Small intestine (tissue), 7 donors: ENCODE measurements around the gene CTNNA3. TPM values are rescaled to one million over a fixed set of nuclear protein-coding genes. Genes with fewer than 3 reads are reported as not detected.

Experiments used
- DNase-seq, 2 donors: peaks; one replicate each; pipeline versions ENCODE4 v3.0.0 to v3.0.0-alpha.2; 2013
- FAIRE-seq: peaks from 2 replicates; lab custom pipeline; 2012; peaks lifted over from hg19 to GRCh38; lab: Jason Lieb, UNC
- H3K27ac ChIP-seq, 3 donors: one replicate each; pipeline ENCODE4 v1.5.1; 2013; ENCODE audit warnings: low read length in 2 of 3, mild to moderate bottlenecking in 2 of 3, control low read depth in 1 of 3, inconsistent platforms in 1 of 3, low read depth in 1 of 3, moderate library complexity in 1 of 3
- H3K27me3 ChIP-seq, 3 donors: one replicate each; pipeline ENCODE4 v1.6.1; 2013; ENCODE audit warnings: low read length in 3 of 3, inconsistent platforms in 1 of 3; ENCODE audit not compliant: control insufficient read depth in 3 of 3, insufficient read depth in 3 of 3
- H3K36me3 ChIP-seq, 3 donors: one replicate each; pipeline ENCODE4 v1.6.1; 2013; ENCODE audit warnings: low read length in 3 of 3, inconsistent platforms in 1 of 3, low read depth in 1 of 3, mild to moderate bottlenecking in 1 of 3, moderate library complexity in 1 of 3; ENCODE audit not compliant: control insufficient read depth in 3 of 3, insufficient read depth in 2 of 3
- H3K4me1 ChIP-seq, 3 donors: one replicate each; pipeline ENCODE4 v1.6.1; 2013; ENCODE audit warnings: low read length in 2 of 3, inconsistent platforms in 1 of 3, low read depth in 1 of 3, mild to moderate bottlenecking in 1 of 3, moderate library complexity in 1 of 3; ENCODE audit not compliant: control insufficient read depth in 3 of 3, insufficient read depth in 2 of 3
- H3K4me3 ChIP-seq, 3 donors: one replicate each; pipeline ENCODE4 v1.5.1; 2013; ENCODE audit warnings: low read length in 3 of 3, control low read depth in 1 of 3, inconsistent platforms in 1 of 3, low read depth in 1 of 3, mild to moderate bottlenecking in 1 of 3, moderate library complexity in 1 of 3
- H3K9me3 ChIP-seq, 2 donors: one replicate each; pipeline ENCODE4 v1.6.1; 2013; ENCODE audit warnings: low read depth in 1 of 2, low read length in 1 of 2; ENCODE audit not compliant: control insufficient read depth in 2 of 2, insufficient read depth in 1 of 2
- WGBS, 3 donors: extraction: QIAGEN DNeasy Blood & Tissue Kit; methylation state at CpG; one replicate each; pipeline ENCODE4 v1.1.7; 2013; 5-methylcytosine and 5-hydroxymethylcytosine counted together
- polyA plus RNA-seq, 4 donors: library from polyadenylated mRNA; stranded (reverse) in 3 of 4; unstranded in 1 of 4; fragments of 200-250 nt in 3 of 4; fragments of 120-200 nt in 1 of 4; gene quantifications; one replicate each; pipeline versions ENCODE4 v1.2.1 to v1.2.3, GENCODE V29; 2013
- donor health status: healthy with polysubstance abuse.
- donor health status: control.
- donor health status: control.
- donor health status: Bipolar disorder and iron deficiency.
- donor health status: healthy.

The CTNNA3 gene
- polyA plus RNA-seq, 4 donors: 0.24 to 0.38 TPM; not detected in 2

- DNase-seq: no peak
- Histone ChIP-seq H3K4me1 (no peaks in the 10 kb centered on the region), H3K4me3 (no peak overlapping the region), H3K27ac (no peak overlapping the region), H3K27me3 (no peaks in the 10 kb centered on the region), H3K9me3 (no peaks in the 10 kb centered on the region), H3K36me3 (no peaks in the 10 kb centered on the region)
- no peak for FAIRE-seq
- WGBS, 3 donors: 66 to 77% (median 74%) methylated on average over 4 of the region's 4 CpGs
Measured at GRCh38 chr10:66214721-66215404, 1481.1 kb downstream of the CTNNA3 start.

- Histone ChIP-seq H3K27me3 (no peaks in the 10 kb centered on the region), H3K4me3 (no peak overlapping the region), H3K36me3 (no peaks in the 10 kb centered on the region), H3K9me3 (no peaks in the 10 kb centered on the region), H3K27ac (no peak overlapping the region), H3K4me1 (no peaks in the 10 kb centered on the region)
- FAIRE-seq: no peak
- DNase-seq: no peak
Measured at GRCh38 chr10:66209025-66209424, 1487.0 kb downstream of the CTNNA3 start.

GRCh38 chr10:66204838-66205237, 1491.2 kb downstream of the CTNNA3 start:
- no peak overlapping the region for H3K27ac ChIP-seq
- H3K4me1 ChIP-seq: no peaks in the 10 kb centered on the region
- H3K4me3 ChIP-seq: no peak overlapping the region
- DNase-seq: no peak
- H3K9me3 ChIP-seq: no peaks in the 10 kb centered on the region
- no peaks in the 10 kb centered on the region for H3K36me3 ChIP-seq
- FAIRE-seq: no peak
- H3K27me3 ChIP-seq: no peaks in the 10 kb centered on the region

- DNase-seq (no peak), FAIRE-seq (no peak)
- Histone ChIP-seq H3K9me3 (no peaks in the 10 kb centered on the region), H3K4me1 (no peaks in the 10 kb centered on the region), H3K4me3 (no peak overlapping the region), H3K27ac (no peak overlapping the region), H3K27me3 (no peaks in the 10 kb centered on the region), H3K36me3 (no peaks in the 10 kb centered on the region)
- WGBS, 3 donors: 89 to 95% (median 92%) methylated on average over 3 of the region's 3 CpGs
Measured at GRCh38 chr10:66202101-66202500, 1493.9 kb downstream of the CTNNA3 start.

GRCh38 chr10:66192162-66192831, 1503.7 kb downstream of the CTNNA3 start:
- WGBS, 3 donors: 57 to 71% (median 59%) methylated on average over 2 of the region's 2 CpGs

GRCh38 chr10:66190413-66190812, 1505.6 kb downstream of the CTNNA3 start:
- H3K27me3 ChIP-seq: no peaks in the 10 kb centered on the region
- no peaks in the 10 kb centered on the region for H3K9me3 ChIP-seq
- no peaks in the 10 kb centered on the region for H3K36me3 ChIP-seq
- FAIRE-seq (no peak), DNase-seq (no peak)
- H3K4me1 ChIP-seq: no peaks in the 10 kb centered on the region
- no peak overlapping the region for H3K4me3 ChIP-seq
- WGBS, 3 donors: 82 to 87% (median 87%) methylated on average over 2 of the region's 2 CpGs
- H3K27ac ChIP-seq: no peak overlapping the region

More at GRCh38 chr10:66192162-66192831, 1503.7 kb downstream of the CTNNA3 start:
- DNase-seq (peak; percentile 38 to 49), FAIRE-seq (no peak)
- Histone ChIP-seq H3K9me3 (no peaks in the 10 kb centered on the region), H3K27ac (no peak overlapping the region), H3K4me1 (no peaks in the 10 kb centered on the region), H3K27me3 (no peaks in the 10 kb centered on the region), H3K36me3 (no peaks in the 10 kb centered on the region), H3K4me3 (no peak overlapping the region)

- FAIRE-seq: no peak
- H3K27ac ChIP-seq: no peak overlapping the region
- no peak for DNase-seq
- no peaks in the 10 kb centered on the region for H3K4me1 ChIP-seq
- H3K4me3 ChIP-seq: no peak overlapping the region
- H3K27me3 ChIP-seq: no peaks in the 10 kb centered on the region
- H3K36me3 ChIP-seq: no peaks in the 10 kb centered on the region
- H3K9me3 ChIP-seq: no peaks in the 10 kb centered on the region
Measured at GRCh38 chr10:66189271-66189670, 1506.7 kb downstream of the CTNNA3 start.

GRCh38 chr10:66187053-66187733, 1508.8 kb downstream of the CTNNA3 start:
- Histone ChIP-seq H3K27me3 (no peaks in the 10 kb centered on the region), H3K9me3 (no peaks in the 10 kb centered on the region), H3K36me3 (no peaks in the 10 kb centered on the region), H3K4me1 (no peaks in the 10 kb centered on the region), H3K27ac (no peak overlapping the region), H3K4me3 (no peak overlapping the region)
- DNase-seq (no peak), FAIRE-seq (no peak)
- 38 to 57% (median 54%) methylated on average over 3 of the region's 3 CpGs for WGBS, 3 donors
